SK-N-SH (cell line): Measurements from ENCODE around the gene CLIC4. TPM values are rescaled to one million over a fixed set of nuclear protein-coding genes. Genes with fewer than 3 reads are reported as not detected.

Experiments
- CTCF ChIA-PET: fragments of 300-600, 350-600 bp; formaldehyde crosslinking; extraction: SDS; loops from one replicate; lab custom pipeline; 2021; lab: Yijun Ruan, JAX
- POLR2A ChIA-PET: fragments of 350-600 bp; sonication (Branson Sonifier 250); formaldehyde crosslinking; extraction: SDS; loops from one replicate; lab custom pipeline; 2020; ENCODE audit warnings: antibody characterized with exemption, inconsistent platforms; lab: Yijun Ruan, JAX
- DNase-seq: peaks from one replicate; pipeline ENCODE4 v3.0.0; 2012
- H2AFZ ChIP-seq: fragments of 200-600 bp; sonication (generic); 2 replicates; pipeline ENCODE4 v1.8.1; 2016; ENCODE audit warnings: antibody characterized with exemption, mild to moderate bottlenecking, low read depth
- H3F3A ChIP-seq: fragments of 200-600 bp; sonication (generic); replicated peaks from 2 replicates; pipeline ENCODE3; 2016; ENCODE audit warnings: antibody characterized with exemption, mild to moderate bottlenecking; ENCODE audit not compliant: insufficient read depth
- H3K27ac ChIP-seq, 2 experiments: fragments of 200-500 bp in 1 of 2; fragments of 200-600 bp in 1 of 2; sonication (Bioruptor generic) in 1 of 2; sonication (generic), shearing (Covaris generic) in 1 of 2; 2 replicates each; pipeline versions ENCODE4 v1.5.1 to v1.6.1; 2014 to 2016; ENCODE audit warnings: low read depth in 2 of 2, inconsistent platforms in 1 of 2, low read length in 1 of 2, mild to moderate bottlenecking in 1 of 2, mixed read lengths in 1 of 2
- H3K27me3 ChIP-seq: fragments of 200-600 bp; sonication (generic), shearing (Covaris generic); 2 replicates; pipeline ENCODE4 v1.6.1; 2016; ENCODE audit warnings: mixed run types; ENCODE audit not compliant: insufficient read depth
- H3K36me3 ChIP-seq, 2 experiments: fragments of 200-500 bp in 1 of 2; fragments of 200-600 bp in 1 of 2; sonication (Bioruptor generic) in 1 of 2; sonication (generic) in 1 of 2; replicated peaks in 1 of 2; 2 replicates each; pipeline versions ENCODE3 to v1.5.1; 2014 to 2016; ENCODE audit warnings: low read length in 1 of 2, mild to moderate bottlenecking in 1 of 2; ENCODE audit not compliant: insufficient read depth in 2 of 2, control insufficient read depth in 1 of 2
- H3K4me1 ChIP-seq, 2 experiments: fragments of 200-500 bp in 1 of 2; fragments of 200-600 bp in 1 of 2; sonication (Bioruptor generic) in 1 of 2; sonication (generic), shearing (Covaris generic) in 1 of 2; 2 replicates each; pipeline versions ENCODE4 v1.5.1 to v1.6.1; 2014 to 2016; ENCODE audit warnings: low read depth in 1 of 2, low read length in 1 of 2, mixed run types in 1 of 2; ENCODE audit not compliant: insufficient read depth in 2 of 2, control insufficient read depth in 1 of 2
- H3K4me2 ChIP-seq: fragments of 200-600 bp; sonication (generic), shearing (Covaris generic); 2 replicates; pipeline ENCODE4 v1.6.1; 2017; ENCODE audit warnings: mixed run types
- H3K4me3 ChIP-seq, 2 experiments: fragments of 200-500 bp in 1 of 2; fragments of 200-600 bp in 1 of 2; sonication (Bioruptor generic) in 1 of 2; sonication (generic), shearing (Covaris generic) in 1 of 2; 2 replicates each; pipeline versions ENCODE4 v1.5.1 to v1.8.1; 2014 to 2016; ENCODE audit warnings: low read depth in 2 of 2, inconsistent platforms in 1 of 2, low read length in 1 of 2, mild to moderate bottlenecking in 1 of 2, mixed read lengths in 1 of 2, moderate library complexity in 1 of 2
- H3K79me2 ChIP-seq: fragments of 200-600 bp; sonication (generic); 2 replicates; pipeline ENCODE4 v1.8.1; 2017; ENCODE audit warnings: mild to moderate bottlenecking; ENCODE audit not compliant: insufficient read depth
- H3K9ac ChIP-seq: fragments of 200-600 bp; sonication (generic); 2 replicates; pipeline ENCODE4 v1.6.1; 2017; ENCODE audit warnings: mixed run types
- H3K9me2 ChIP-seq: fragments of 200-600 bp; sonication (generic); 2 replicates; pipeline ENCODE4 v1.6.1; 2017; ENCODE audit warnings: mixed run types
- H3K9me3 ChIP-seq: fragments of 200-600 bp; sonication (generic); 2 replicates; pipeline ENCODE4 v1.6.1; 2017; ENCODE audit warnings: mixed run types, mild to moderate bottlenecking, moderate library complexity
- H4K20me1 ChIP-seq: fragments of 200-600 bp; sonication (generic); 2 replicates; pipeline ENCODE4 v1.6.1; 2017; ENCODE audit warnings: mild to moderate bottlenecking, mixed run types; ENCODE audit not compliant: insufficient read depth
- CHD2 ChIP-seq: fragments of 150-350 bp; IDR thresholded peaks from 2 replicates; pipeline ENCODE4 v1.6.1; 2018; ENCODE audit warnings: low read length; ENCODE audit not compliant: partially characterized antibody
- FOXJ3 ChIP-seq: sonication (generic); formaldehyde crosslinking; IDR thresholded peaks from 2 replicates; pipeline ENCODE4 v1.5.1; 2020; ENCODE audit warnings: mild to moderate bottlenecking, missing genetic modification reagents
- GATA2 ChIP-seq: sonication (generic); formaldehyde crosslinking; IDR thresholded peaks from 2 replicates; pipeline ENCODE4 v1.5.0; 2020; ENCODE audit warnings: mild to moderate bottlenecking, missing genetic modification reagents
- MEF2A ChIP-seq: IDR thresholded peaks from 2 replicates; pipeline ENCODE4 v1.4.0; 2012; ENCODE audit warnings: low read depth, borderline replicate concordance
- MXI1 ChIP-seq: IDR thresholded peaks from 2 replicates; pipeline ENCODE4 v1.6.1; 2012; ENCODE audit warnings: mild to moderate bottlenecking, low read depth, low read length, improper control_type of control experiment
- POLR2AphosphoS5 ChIP-seq: IDR thresholded peaks from 2 replicates; pipeline ENCODE4 v1.6.1; 2012; ENCODE audit warnings: low read depth, low read length
- RAD21 ChIP-seq: IDR thresholded peaks from 2 replicates; pipeline ENCODE4 v1.6.1; 2012; ENCODE audit warnings: mild to moderate bottlenecking, low read length
- TCF12 ChIP-seq: IDR thresholded peaks from 2 replicates; pipeline ENCODE4 v1.4.0; 2012
- polyA plus RNA-seq, 3 experiments: library from polyadenylated mRNA; depleted of rRNA; stranded (reverse); fragments of >200 nt; gene quantifications; 2 replicates each; pipeline ENCODE4 v1.2.3, GENCODE V29; 2012
- TF ChIP-seq, protein P1 (sequence below): fragments of 200-600 bp; sonication (generic); IDR thresholded peaks from 2 replicates; pipeline ENCODE4 v1.6.1; 2017; ENCODE audit warnings: antibody characterized with exemption, mild to moderate bottlenecking, moderate library complexity
- TF ChIP-seq, protein P2 (sequence below): IDR thresholded peaks from 2 replicates; pipeline ENCODE4 v1.6.1; 2012; ENCODE audit warnings: mild to moderate bottlenecking, low read depth, low read length, moderate library complexity
- TF ChIP-seq, protein P3 (sequence below): fragments of 150-350 bp; IDR thresholded peaks from 2 replicates; pipeline ENCODE4 v1.6.1; 2016; ENCODE audit warnings: mild to moderate bottlenecking, low read depth, low read length
- TF ChIP-seq, protein P4 (sequence below): IDR thresholded peaks from 2 replicates; pipeline ENCODE4 v1.4.0; 2012; ENCODE audit warnings: low read depth, borderline replicate concordance
- TF ChIP-seq, protein P5 (sequence below): IDR thresholded peaks from 2 replicates; pipeline ENCODE4 v1.4.0; 2012; ENCODE audit warnings: low read depth
- TF ChIP-seq, protein P6 (sequence below): IDR thresholded peaks from 2 replicates; pipeline ENCODE4; 2012
- TF ChIP-seq, protein P7 (sequence below): fragments of 150-350 bp; IDR thresholded peaks from 2 replicates; pipeline ENCODE4 v1.6.1; 2017; ENCODE audit warnings: antibody characterized with exemption, low read length, low read depth, borderline replicate concordance

The CLIC4 gene
- polyA plus RNA-seq, 1 of the 3 experiments (the other 2 are of a cell fraction), result 66.4 TPM

DNA sequence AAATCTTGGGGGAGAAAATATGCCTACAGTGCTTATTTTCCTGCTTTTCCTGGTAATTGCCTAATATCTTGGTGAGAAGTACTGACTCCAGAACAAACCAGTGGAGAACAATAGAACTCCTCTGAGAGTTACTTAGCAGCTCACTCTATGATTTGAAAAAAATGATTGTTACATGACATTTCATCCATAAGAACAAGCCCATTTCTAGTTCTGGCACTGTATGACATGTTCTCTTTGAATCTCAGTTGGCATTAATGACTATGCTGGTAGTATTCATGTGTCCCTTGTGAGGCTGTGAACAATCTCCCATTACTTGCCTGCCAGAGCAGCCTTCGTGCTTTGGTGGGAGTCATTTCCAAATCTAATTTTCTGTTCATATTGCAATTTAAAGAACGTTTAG lies 58.0 kb downstream of the CLIC4 start (continued):
- TF ChIP-seq, protein P1, sequence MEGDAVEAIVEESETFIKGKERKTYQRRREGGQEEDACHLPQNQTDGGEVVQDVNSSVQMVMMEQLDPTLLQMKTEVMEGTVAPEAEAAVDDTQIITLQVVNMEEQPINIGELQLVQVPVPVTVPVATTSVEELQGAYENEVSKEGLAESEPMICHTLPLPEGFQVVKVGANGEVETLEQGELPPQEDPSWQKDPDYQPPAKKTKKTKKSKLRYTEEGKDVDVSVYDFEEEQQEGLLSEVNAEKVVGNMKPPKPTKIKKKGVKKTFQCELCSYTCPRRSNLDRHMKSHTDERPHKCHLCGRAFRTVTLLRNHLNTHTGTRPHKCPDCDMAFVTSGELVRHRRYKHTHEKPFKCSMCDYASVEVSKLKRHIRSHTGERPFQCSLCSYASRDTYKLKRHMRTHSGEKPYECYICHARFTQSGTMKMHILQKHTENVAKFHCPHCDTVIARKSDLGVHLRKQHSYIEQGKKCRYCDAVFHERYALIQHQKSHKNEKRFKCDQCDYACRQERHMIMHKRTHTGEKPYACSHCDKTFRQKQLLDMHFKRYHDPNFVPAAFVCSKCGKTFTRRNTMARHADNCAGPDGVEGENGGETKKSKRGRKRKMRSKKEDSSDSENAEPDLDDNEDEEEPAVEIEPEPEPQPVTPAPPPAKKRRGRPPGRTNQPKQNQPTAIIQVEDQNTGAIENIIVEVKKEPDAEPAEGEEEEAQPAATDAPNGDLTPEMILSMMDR, result no peak
- TF ChIP-seq, protein P2, sequence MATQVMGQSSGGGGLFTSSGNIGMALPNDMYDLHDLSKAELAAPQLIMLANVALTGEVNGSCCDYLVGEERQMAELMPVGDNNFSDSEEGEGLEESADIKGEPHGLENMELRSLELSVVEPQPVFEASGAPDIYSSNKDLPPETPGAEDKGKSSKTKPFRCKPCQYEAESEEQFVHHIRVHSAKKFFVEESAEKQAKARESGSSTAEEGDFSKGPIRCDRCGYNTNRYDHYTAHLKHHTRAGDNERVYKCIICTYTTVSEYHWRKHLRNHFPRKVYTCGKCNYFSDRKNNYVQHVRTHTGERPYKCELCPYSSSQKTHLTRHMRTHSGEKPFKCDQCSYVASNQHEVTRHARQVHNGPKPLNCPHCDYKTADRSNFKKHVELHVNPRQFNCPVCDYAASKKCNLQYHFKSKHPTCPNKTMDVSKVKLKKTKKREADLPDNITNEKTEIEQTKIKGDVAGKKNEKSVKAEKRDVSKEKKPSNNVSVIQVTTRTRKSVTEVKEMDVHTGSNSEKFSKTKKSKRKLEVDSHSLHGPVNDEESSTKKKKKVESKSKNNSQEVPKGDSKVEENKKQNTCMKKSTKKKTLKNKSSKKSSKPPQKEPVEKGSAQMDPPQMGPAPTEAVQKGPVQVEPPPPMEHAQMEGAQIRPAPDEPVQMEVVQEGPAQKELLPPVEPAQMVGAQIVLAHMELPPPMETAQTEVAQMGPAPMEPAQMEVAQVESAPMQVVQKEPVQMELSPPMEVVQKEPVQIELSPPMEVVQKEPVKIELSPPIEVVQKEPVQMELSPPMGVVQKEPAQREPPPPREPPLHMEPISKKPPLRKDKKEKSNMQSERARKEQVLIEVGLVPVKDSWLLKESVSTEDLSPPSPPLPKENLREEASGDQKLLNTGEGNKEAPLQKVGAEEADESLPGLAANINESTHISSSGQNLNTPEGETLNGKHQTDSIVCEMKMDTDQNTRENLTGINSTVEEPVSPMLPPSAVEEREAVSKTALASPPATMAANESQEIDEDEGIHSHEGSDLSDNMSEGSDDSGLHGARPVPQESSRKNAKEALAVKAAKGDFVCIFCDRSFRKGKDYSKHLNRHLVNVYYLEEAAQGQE, result no peak
- TF ChIP-seq MEF2A (no peak), GATA2 (CRISPR knock-in tag) (no peak)
- TF ChIP-seq, protein P3, sequence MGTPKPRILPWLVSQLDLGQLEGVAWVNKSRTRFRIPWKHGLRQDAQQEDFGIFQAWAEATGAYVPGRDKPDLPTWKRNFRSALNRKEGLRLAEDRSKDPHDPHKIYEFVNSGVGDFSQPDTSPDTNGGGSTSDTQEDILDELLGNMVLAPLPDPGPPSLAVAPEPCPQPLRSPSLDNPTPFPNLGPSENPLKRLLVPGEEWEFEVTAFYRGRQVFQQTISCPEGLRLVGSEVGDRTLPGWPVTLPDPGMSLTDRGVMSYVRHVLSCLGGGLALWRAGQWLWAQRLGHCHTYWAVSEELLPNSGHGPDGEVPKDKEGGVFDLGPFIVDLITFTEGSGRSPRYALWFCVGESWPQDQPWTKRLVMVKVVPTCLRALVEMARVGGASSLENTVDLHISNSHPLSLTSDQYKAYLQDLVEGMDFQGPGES, result no peak
- TF ChIP-seq, protein P4, sequence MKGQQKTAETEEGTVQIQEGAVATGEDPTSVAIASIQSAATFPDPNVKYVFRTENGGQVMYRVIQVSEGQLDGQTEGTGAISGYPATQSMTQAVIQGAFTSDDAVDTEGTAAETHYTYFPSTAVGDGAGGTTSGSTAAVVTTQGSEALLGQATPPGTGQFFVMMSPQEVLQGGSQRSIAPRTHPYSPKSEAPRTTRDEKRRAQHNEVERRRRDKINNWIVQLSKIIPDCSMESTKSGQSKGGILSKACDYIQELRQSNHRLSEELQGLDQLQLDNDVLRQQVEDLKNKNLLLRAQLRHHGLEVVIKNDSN, result no peak
- TF ChIP-seq, protein P5, sequence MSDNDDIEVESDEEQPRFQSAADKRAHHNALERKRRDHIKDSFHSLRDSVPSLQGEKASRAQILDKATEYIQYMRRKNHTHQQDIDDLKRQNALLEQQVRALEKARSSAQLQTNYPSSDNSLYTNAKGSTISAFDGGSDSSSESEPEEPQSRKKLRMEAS, result no peak

DNA sequence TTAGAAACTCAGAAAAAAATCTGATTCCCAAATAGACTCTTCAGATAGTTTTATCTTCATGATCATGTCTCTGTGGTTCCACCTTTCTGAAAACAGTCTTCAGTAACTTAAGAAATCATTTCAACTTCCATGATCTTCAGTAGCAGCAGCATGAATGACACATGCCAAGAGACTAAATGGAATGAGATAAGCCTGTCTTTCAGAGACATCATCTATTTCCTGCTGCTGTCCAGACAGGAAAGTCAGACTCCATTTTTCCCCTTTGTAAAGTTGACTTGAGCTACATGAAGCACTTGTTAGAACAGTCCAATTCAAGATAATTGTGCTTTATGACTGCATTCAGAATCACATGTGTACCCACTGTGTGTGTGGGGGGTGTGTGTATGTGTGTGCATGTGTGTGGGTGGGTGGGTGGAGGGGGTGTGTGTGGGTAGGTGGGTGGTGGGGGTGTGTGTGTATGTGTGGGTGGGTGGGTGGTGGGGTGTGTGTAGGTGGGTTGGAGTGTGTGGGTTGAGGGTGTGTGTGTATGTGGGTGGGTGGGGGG lies 58.8 kb downstream of the CLIC4 start:
- Histone ChIP-seq H3K27me3 (no peaks in the 10 kb centered on the region), H3K4me2 (no peak overlapping the region), H3K9ac (no peak overlapping the region), H3K9me2 (no peaks in the 10 kb centered on the region), H4K20me1 (peaks cover 44% of the 10 kb centered on the region), H3K4me3 (no peak overlapping the region), H3F3A (peaks cover 25% of the 10 kb centered on the region), H3K4me1 (peaks cover 12 to 45% of the 10 kb centered on the region in 2 experiments; a peak in 3 of 4 replicates), H3K36me3 (peaks cover 2 to 21% of the 10 kb centered on the region in 2 experiments), H3K27ac (peak overlapping the region; percentile 35 to 62; a peak in 3 of 4 replicates), H3K79me2 (peaks cover 84% of the 10 kb centered on the region), H2AFZ (no peak overlapping the region), H3K9me3 (no peaks in the 10 kb centered on the region)
- TF ChIP-seq MXI1, result no peak
- TF ChIP-seq, protein P6, sequence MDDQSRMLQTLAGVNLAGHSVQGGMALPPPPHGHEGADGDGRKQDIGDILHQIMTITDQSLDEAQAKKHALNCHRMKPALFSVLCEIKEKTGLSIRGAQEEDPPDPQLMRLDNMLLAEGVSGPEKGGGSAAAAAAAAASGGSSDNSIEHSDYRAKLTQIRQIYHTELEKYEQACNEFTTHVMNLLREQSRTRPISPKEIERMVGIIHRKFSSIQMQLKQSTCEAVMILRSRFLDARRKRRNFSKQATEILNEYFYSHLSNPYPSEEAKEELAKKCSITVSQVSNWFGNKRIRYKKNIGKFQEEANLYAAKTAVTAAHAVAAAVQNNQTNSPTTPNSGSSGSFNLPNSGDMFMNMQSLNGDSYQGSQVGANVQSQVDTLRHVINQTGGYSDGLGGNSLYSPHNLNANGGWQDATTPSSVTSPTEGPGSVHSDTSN, result 0 out of 2 replicates have a peak, but pooled peaks have one; percentile 16
- TF ChIP-seq, protein P7, sequence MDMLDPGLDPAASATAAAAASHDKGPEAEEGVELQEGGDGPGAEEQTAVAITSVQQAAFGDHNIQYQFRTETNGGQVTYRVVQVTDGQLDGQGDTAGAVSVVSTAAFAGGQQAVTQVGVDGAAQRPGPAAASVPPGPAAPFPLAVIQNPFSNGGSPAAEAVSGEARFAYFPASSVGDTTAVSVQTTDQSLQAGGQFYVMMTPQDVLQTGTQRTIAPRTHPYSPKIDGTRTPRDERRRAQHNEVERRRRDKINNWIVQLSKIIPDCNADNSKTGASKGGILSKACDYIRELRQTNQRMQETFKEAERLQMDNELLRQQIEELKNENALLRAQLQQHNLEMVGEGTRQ, result no peak
- no peak for TF ChIP-seq FOXJ3 (CRISPR knock-in tag)
- no peak for TF ChIP-seq TCF12
- TF ChIP-seq MEF2A, result no peak
- TF ChIP-seq RAD21, result no peak
- TF ChIP-seq CHD2, result no peak
- TF ChIP-seq POLR2AphosphoS5, result no peak
- POLR2A ChIA-PET, result no interaction called here
- CTCF ChIA-PET, result interaction anchor here (1.0 to 1.6 kb wide), 2 partner anchors 26 to 115 kb away, joined by 3 to 7 read pairs; no protein-coding TSS in a partner anchor
- DNase-seq, result no peak
